Endodermal cell (in vitro differentiated cells): ENCODE measurements around the gene TMEM39B. TPM values are rescaled to one million over a fixed set of nuclear protein-coding genes. Genes with fewer than 3 reads are reported as not detected.

Experiments
- DNase-seq: peaks from one replicate; pipeline ENCODE4 v3.0.0-alpha.2; 2017
- H3K27ac ChIP-seq: 2 replicates; pipeline ENCODE4 v1.5.1; 2013; ENCODE audit warnings: mild to moderate bottlenecking, low read depth, low read length, moderate library complexity
- H3K27me3 ChIP-seq: 2 replicates; pipeline ENCODE4 v1.6.1; 2013; ENCODE audit warnings: mild to moderate bottlenecking, low read length, moderate library complexity; ENCODE audit not compliant: insufficient read depth, control insufficient read depth, poor library complexity, severe bottlenecking
- H3K36me3 ChIP-seq: 2 replicates; pipeline ENCODE4 v1.7.0; 2013; ENCODE audit warnings: mild to moderate bottlenecking, low read length, moderate library complexity; ENCODE audit not compliant: control insufficient read depth, insufficient read depth
- H3K4me1 ChIP-seq: one replicate; pipeline ENCODE4 v1.7.0; 2013; ENCODE audit warnings: low read length; ENCODE audit not compliant: control insufficient read depth, insufficient read depth
- H3K4me3 ChIP-seq: 2 replicates; pipeline ENCODE4 v1.5.1; 2013; ENCODE audit warnings: mild to moderate bottlenecking, low read length, moderate library complexity
- H3K9ac ChIP-seq: 2 replicates; pipeline ENCODE4 v1.6.1; 2013; ENCODE audit warnings: mild to moderate bottlenecking, low read length, moderate library complexity; ENCODE audit not compliant: poor library complexity, severe bottlenecking; ENCODE audit errors: extremely low read depth
- H3K9me3 ChIP-seq: 2 replicates; pipeline ENCODE4 v1.6.1; 2013; ENCODE audit warnings: mild to moderate bottlenecking, low read length, moderate library complexity; ENCODE audit not compliant: control insufficient read depth
- H3K27ac Mint-ChIP-seq: 2 replicates; pipeline ENCODE4 v1.8.0; 2020; ENCODE audit warnings: mixed read lengths
- H3K27me3 Mint-ChIP-seq: 2 replicates; pipeline ENCODE4 v1.8.0; 2021; ENCODE audit warnings: mild to moderate bottlenecking, mixed read lengths; ENCODE audit not compliant: insufficient read depth
- H3K36me3 Mint-ChIP-seq: 2 replicates; pipeline ENCODE4 v1.8.0; 2020; ENCODE audit warnings: low read depth, mixed read lengths
- H3K4me1 Mint-ChIP-seq: 2 replicates; pipeline ENCODE4 v1.8.0; 2020; ENCODE audit warnings: mixed read lengths
- H3K4me3 Mint-ChIP-seq: 2 replicates; pipeline ENCODE4 v1.8.0; 2020; ENCODE audit warnings: mild to moderate bottlenecking, moderate library complexity, mixed read lengths
- H3K9me3 Mint-ChIP-seq: 2 replicates; pipeline ENCODE4 v1.8.0; 2020; ENCODE audit warnings: mild to moderate bottlenecking, mixed read lengths
- WGBS, 2 experiments: methylation state at CpG; one replicate each; pipeline versions ENCODE4 v1.1.5 to v1.1.7; 2013; ENCODE audit warnings: missing lambda C conversion rate in 2 of 2, mixed read lengths in 1 of 2; ENCODE audit not compliant: insufficient coverage in 1 of 2, insufficient read length in 1 of 2; 5-methylcytosine and 5-hydroxymethylcytosine counted together
- total RNA-seq, 2 donors: library from RNA; stranded (reverse); fragmentation: NEBNext Ultra II Directional in 1 of 2; extraction: Animal tissue kit (Norgen Biotek cat#: 25700) in 1 of 2; gene quantifications; 2 replicates in 1 of 2; 3 replicates in 1 of 2; pipeline ENCODE4 v1.2.1, GENCODE V29; 2021
- TF ChIP-seq, protein P1 (sequence below): fragments of 200-600 bp; sonication (generic); conservative IDR thresholded peaks from 2 replicates; pipeline ENCODE4 v1.5.0; 2021; ENCODE audit warnings: antibody characterized with exemption, mild to moderate bottlenecking

Gene TMEM39B
- total RNA-seq, 2 donors from 2014 or later: 11.0 to 20.3 TPM

DNA sequence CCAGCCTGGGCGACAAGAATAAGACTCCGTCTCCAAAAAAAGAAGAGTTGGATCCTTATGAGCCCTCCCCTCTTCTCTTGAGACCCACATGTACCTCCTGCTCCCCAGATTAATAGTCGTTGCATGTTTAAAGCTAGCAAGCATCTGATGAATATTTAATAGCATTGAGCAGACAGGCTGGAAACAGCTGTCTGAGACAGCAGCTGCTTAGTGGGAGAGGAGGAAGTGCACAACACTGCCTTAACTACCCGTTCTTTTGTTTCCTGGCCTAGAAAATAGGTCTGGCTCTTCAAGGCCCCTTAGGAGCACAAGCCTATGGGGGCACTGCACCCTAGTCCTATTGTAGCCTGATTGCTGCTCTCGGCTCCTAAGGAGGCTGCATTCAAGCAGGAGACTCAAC lies 17.3 kb upstream of the TMEM39B start:
- Mint-ChIP-seq H3K36me3 (peaks cover 79% of the 10 kb centered on the region), H3K4me1 (peaks cover 3% of the 10 kb centered on the region), H3K4me3 (no peak overlapping the region), H3K27ac (no peak overlapping the region), H3K27me3 (no peaks in the 10 kb centered on the region), H3K9me3 (no peaks in the 10 kb centered on the region)
- TF ChIP-seq, protein P1, sequence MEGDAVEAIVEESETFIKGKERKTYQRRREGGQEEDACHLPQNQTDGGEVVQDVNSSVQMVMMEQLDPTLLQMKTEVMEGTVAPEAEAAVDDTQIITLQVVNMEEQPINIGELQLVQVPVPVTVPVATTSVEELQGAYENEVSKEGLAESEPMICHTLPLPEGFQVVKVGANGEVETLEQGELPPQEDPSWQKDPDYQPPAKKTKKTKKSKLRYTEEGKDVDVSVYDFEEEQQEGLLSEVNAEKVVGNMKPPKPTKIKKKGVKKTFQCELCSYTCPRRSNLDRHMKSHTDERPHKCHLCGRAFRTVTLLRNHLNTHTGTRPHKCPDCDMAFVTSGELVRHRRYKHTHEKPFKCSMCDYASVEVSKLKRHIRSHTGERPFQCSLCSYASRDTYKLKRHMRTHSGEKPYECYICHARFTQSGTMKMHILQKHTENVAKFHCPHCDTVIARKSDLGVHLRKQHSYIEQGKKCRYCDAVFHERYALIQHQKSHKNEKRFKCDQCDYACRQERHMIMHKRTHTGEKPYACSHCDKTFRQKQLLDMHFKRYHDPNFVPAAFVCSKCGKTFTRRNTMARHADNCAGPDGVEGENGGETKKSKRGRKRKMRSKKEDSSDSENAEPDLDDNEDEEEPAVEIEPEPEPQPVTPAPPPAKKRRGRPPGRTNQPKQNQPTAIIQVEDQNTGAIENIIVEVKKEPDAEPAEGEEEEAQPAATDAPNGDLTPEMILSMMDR: no peak
- Histone ChIP-seq H3K4me3 (no peak overlapping the region), H3K9me3 (no peaks in the 10 kb centered on the region), H3K27me3 (no peaks in the 10 kb centered on the region), H3K36me3 (peaks cover 91% of the 10 kb centered on the region), H3K9ac (no peak overlapping the region), H3K27ac (peak overlapping the region; percentile 91), H3K4me1 (no peaks in the 10 kb centered on the region)
- 90 to 97% methylated on average over 5 of the region's 5 CpGs for WGBS, 2 experiments
- DNase-seq: peak; percentile 36

DNA sequence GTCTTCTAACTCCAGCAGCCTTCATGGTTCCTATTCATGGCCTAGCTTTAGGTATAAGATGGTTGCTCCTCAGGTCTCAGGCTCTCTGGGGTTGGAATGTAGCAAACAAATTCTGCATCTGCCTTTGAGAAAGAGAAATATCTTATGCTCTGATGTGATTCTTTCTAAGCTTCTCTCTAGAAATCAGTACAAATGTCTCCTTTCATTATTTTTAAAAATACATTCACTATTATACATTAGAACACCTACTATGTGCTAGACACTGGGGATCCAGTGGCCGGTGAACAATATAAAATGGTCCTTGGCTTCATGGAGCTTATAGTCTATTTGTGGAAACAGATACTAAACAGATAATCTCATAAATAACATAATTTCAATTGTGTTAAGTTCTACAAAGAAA lies 16.1 kb upstream of the TMEM39B start:
- Histone ChIP-seq H3K4me3 (no peak overlapping the region), H3K9ac (no peak overlapping the region), H3K9me3 (no peaks in the 10 kb centered on the region), H3K4me1 (no peaks in the 10 kb centered on the region), H3K27me3 (no peaks in the 10 kb centered on the region), H3K27ac (no peak overlapping the region), H3K36me3 (peaks cover 92% of the 10 kb centered on the region)
- TF ChIP-seq, protein P1: no peak
- peaks cover 84% of the 10 kb centered on the region for H3K36me3 Mint-ChIP-seq
- no peak overlapping the region for H3K27ac Mint-ChIP-seq
- H3K9me3 Mint-ChIP-seq: no peaks in the 10 kb centered on the region
- DNase-seq: peak; percentile 7
- H3K4me3 Mint-ChIP-seq: no peak overlapping the region
- WGBS, 2 experiments: 100% methylated on average over 1 of the region's 1 CpG; no CpG with 5 or more reads in 1 of the 2 experiments
- no peaks in the 10 kb centered on the region for H3K27me3 Mint-ChIP-seq
- H3K4me1 Mint-ChIP-seq: peaks cover 3% of the 10 kb centered on the region

DNA sequence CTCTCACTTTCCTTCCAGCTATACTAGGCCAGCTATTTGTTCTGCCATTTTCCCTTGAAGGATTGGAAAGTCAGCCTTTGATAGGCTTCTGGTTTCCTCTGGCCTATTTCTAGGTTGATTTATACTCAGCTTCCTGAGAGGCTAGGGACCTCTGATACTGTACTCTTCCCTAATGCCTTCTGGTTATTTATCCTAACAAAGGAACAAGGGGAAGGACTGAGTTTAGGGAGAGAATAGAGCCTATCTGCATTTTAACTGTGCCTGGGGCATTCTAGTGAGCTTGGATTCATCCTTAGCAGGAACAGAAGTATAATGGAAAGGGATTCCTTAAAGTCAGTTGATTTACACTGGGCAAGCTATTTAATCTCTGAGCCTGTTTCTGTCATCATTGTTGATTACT lies 11.8 kb upstream of the TMEM39B start:
- peaks cover 5% of the 10 kb centered on the region for H3K4me1 Mint-ChIP-seq
- Histone ChIP-seq H3K27ac (peak overlapping the region; percentile 7), H3K9ac (no peak overlapping the region), H3K4me3 (no peak overlapping the region), H3K9me3 (no peaks in the 10 kb centered on the region), H3K4me1 (no peaks in the 10 kb centered on the region), H3K36me3 (peaks cover 82% of the 10 kb centered on the region), H3K27me3 (no peaks in the 10 kb centered on the region)
- TF ChIP-seq, protein P1: no peak
- no peaks in the 10 kb centered on the region for H3K27me3 Mint-ChIP-seq
- H3K27ac Mint-ChIP-seq: no peak overlapping the region
- DNase-seq: peak; percentile 22
- no peak overlapping the region for H3K4me3 Mint-ChIP-seq
- no peaks in the 10 kb centered on the region for H3K9me3 Mint-ChIP-seq
- peaks cover 66% of the 10 kb centered on the region for H3K36me3 Mint-ChIP-seq
